Frontal cortex (tissue), 4 donors: ENCODE results near the gene NGEF. TPM values are rescaled to one million over a fixed set of nuclear protein-coding genes. Genes with fewer than 3 reads are reported as not detected.

Source experiments
- DNase-seq, 2 donors: peaks; one replicate each; pipeline ENCODE4 v3.0.0; 2012; ENCODE audit warnings: low spot score in 2 of 2
- FAIRE-seq: peaks from 2 replicates; lab custom pipeline; 2012; peaks lifted over from hg19 to GRCh38; lab: Jason Lieb, UNC
- total RNA-seq: library from RNA; depleted of rRNA; stranded (reverse); fragments of >200 nt; gene quantifications from one replicate; pipeline ENCODE4 v1.2.3, GENCODE V29; 2014
- donor health status: control.
- donor health status: control.
- donor health status: control.

NGEF gene
- total RNA-seq, 1 donor from 2014 or later = 50.1 TPM

DNA sequence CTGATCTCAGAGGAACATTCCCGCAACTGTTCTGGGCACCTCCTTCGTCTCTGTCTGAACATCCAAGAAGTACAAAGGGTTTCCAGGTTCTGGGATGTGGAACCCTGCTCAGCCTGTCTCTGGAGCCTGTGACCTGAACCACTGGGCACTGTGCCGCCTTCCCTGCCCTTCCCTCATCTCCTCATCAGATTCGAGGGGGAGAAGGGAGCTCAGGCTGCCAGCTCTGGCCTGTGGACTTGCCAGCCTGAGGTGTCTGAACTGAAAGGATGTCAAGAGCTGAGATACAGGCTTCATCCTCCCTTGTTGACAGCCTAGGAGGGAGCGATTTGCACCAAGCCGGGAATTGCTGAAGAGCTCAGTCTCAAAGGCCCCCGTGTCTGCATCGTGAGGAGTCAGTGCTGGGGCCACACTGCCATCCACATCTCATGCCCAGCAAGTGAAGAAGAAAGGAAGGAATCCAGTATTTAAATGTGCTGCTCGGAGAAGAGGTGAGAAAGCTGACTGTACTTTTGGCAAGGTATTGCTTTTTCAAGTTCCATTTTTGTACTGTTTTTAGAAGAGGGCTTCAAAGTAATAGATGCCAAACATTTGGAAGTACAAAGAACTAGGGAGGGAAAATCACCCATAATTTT, 32.0 kb upstream of the NGEF start:
- no peak for DNase-seq
- FAIRE-seq = no peak

DNA sequence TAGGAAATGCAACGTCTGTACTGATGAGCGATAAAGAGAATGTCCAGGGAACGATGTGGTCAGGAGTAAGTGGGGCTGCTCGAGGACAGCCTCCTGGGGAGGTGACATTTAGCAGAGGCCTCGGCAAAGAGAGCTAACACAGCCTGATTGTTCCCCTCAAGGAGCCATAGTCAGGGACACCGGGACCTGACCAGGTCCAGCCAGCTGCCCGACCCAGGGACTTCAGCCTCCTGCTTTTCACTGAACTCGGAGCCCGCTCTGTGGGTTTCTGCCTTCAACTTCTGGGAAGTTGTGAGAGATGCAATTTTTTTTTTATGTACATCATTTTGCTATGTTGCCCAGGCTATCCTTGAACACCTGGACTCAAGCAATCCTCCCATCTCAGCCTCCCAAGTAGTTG, 29.5 kb upstream of the NGEF start:
- DNase-seq (no peak), FAIRE-seq (no peak)

DNA sequence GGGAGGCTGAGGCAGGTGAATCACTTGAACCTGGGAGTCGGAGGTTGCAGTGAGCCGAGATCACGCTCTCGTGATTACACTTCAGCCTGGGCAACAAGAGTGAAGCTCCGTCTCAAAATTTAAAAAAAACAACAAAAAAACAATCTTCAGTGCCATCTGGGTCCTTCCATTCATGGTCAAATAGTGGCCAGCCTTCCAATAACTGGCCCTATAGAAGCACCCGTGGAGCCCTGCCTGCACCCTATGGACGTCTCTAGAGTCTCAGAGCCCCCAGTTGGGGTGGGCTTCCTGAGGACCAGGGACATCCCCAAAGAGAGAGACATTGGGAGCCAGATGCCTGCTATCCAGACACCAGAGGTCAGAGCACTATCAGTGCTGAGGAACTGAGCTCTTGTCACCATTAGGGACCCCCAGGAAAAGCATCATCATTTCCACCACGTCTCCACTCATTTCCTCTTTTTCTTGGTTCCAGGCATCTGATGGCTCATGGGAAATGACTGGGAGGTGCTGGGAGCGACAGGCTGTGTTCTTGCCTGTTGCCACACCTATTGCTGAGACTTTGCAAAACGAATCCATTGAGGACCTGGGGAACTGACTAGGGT, 28.8 kb upstream of the NGEF start:
- FAIRE-seq = no peak

DNA sequence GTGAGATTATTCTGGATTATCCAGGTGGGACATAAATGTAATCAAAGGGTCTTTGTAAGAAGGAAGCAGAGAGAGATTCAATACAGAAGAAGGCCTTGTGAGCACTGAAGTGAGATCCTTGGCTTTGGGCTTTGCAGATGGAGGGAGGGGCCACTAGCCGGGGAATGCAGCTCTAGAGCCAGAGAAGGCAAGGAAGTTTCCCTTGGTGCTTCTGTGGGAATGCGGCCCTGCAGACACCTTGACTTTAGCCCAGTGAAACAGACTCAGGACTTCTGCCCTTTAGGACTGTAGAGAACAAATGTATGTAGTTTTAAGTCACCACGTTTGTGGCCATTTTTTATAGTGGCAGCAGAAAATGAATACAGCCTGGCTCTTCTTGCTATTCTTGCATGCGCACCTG, 27.5 kb upstream of the NGEF start:
- FAIRE-seq = no peak

More for the DNA sequence above, 28.8 kb upstream of the NGEF start:
- DNase-seq = no peak

DNA sequence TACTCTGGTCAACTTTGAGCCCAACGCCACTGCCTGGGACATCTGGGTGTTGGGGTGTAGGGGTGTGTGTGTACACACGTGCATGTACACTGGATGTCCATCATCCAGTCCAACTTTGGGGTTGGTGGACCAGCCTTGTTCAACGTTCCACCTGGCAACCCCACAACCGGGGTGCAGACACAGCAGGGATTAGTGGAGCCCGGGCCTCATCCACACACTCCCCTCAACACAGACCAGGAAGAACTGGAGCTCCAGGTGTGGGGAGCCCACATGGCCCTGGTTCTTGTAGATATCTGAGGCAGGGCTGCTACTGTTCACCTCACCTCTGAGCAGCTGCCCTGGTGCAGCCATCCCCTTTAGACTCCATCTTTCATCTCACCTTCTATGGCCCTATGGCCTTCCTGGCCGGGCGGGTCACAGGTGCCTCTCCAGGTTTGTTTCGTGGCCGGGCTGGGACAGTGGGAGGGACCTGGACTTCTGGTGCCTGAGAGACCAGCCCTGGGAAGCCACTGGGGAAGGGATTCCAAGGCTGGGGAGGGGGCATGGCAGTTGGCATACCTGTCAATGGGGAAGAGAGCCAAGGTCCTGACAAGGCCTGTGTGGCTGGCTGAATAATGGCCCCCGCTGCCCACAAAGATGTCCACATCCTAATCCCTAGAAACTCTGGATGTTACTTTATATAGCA, 26.9 kb upstream of the NGEF start:
- DNase-seq (no peak), FAIRE-seq (no peak)

More for the DNA sequence above, 27.5 kb upstream of the NGEF start:
- no peak for DNase-seq

DNA sequence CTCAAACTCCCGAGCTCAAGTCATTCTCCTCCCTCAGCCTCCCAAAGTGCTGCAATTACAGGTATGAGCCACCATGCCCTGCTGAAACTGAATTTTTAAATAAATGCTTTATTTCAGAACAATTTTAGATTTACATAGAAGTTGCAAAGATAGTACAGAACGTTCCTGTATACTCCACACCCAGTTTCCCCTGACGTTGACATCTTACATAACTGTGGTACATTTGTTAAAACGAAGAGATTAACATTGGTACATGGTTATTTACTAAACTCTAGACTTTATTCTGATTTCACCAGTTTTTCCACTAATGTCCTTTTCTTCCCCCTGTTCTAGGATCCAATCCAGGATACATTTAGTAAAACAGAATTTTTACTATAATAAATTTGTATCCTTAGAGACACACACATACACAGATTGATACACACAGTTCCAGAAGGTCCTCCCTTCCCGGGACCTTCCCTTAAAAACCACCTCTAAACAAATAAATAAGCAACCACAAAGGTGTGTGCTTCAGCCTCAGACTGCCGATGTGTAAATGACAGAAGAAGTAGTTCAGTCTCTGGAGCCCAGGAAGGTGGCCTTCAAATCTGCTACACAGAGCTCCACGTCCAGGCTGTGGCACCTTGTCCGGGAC, 26.3 kb upstream of the NGEF start:
- FAIRE-seq = no peak
- DNase-seq = no peak

DNA sequence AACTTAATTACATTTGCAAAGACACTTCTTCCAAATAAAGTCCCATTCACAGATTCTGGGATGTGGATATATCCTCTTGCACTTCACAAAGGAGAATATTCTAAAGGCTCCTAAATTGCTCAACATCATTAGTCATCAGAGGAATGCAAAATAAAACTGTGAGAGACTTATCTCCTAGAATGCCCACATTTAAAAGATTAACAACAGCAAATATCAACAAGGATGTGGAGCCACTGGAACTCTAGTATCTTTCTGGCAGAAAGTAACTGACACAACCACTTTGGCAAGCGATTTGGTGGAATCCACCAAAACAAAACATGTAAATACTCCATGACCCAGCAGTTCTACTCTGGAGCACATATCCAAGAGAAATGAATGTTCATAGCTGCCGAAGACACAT, 24.0 kb upstream of the NGEF start:
- FAIRE-seq = no peak
- no peak for DNase-seq

DNA sequence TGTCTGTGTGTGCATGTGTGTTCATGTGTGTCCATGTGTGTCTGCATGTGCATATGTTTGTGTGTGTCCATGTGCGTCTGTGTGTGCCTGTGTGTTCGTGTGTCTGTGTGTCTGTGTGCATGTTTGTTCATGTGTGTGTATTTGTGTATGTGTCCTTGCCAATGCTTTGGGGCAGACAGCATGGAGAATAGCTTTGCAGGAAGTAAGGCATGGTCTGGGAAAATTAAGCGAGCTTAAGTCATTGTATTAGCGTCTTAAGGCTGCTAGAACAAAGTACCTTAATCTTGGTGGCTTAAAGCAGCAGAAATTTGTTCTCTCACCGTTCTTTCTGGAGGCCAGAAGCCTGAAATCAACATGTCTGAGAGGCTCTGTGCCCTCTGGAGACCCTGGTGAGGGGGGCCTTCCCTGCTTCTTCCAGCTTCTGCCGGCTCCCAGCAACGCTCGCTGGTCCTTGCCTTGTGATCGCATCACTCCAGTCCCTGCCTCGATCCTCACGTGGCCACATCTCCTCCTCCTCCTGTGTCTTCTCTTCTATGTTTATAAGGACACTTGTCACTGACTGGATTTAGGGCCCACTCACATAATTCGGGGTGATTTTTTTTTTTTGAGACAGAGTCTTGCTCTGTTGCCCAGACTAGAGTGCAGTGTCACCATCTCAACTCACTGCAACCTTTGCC, 23.2 kb upstream of the NGEF start:
- FAIRE-seq = no peak
- DNase-seq = no peak

DNA sequence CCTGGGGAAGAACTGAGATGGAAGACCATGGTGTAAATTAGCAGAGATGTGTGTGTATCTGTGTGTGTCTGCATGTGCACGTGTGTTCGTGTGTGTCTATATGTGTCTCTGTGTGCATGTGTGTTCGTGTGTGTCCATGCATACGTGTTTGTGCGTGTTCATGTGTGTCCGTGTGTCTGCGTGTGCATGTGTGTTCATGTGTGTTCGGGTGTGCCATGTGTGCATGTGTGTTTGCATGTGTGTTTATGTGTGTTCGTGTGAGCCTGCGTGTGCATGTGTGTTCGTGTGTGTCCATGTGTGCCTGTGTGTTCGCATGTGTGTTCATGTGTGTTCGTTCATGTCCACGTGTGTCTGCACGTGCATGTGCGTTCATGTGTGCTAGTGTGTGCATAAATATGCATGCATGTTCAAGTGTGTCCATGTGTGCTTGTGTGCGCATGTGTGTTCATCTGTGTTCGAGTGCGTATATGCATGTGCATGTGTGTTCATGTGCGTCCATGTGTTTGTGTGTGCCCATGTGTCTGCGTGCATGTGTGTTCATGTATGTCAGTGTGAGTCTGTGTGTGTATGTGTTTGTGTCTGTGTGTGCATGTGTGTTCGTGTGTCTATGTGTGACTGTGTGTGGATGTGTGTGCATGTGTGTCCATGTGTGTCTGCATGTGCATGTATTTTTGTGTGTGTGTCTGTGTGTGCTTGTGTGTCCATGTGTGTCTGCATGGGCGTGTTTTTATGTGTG, 22.5 kb upstream of the NGEF start:
- FAIRE-seq (no peak), DNase-seq (no peak)

DNA sequence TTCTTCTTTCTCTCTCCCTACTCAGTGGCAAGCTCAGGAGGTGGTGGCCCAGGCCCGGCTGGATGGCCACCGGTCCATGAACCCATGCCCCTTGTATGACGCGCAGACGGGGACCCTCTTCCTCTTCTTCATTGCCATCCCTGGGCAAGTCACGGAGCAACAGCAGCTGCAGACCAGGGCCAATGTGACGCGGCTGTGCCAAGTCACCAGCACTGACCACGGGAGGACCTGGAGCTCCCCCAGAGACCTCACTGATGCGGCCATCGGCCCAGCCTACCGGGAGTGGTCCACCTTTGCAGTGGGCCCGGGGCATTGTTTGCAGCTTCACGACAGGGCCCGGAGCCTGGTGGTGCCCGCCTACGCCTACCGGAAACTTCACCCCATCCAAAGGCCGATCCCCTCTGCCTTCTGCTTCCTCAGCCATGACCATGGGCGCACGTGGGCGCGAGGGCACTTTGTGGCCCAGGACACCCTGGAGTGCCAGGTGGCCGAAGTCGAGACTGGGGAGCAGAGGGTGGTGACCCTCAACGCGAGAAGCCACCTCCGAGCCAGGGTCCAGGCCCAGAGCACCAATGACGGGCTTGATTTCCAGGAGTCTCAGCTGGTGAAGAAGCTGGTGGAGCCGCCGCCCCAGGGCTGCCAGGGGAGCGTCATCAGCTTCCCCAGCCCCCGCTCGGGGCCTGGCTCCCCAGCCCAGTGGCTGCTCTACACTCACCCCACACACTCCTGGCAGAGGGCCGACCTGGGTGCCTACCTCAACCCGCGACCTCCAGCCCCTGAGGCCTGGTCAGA, 21.2 kb upstream of the NGEF start:
- FAIRE-seq = no peak
- DNase-seq = no peak

DNA sequence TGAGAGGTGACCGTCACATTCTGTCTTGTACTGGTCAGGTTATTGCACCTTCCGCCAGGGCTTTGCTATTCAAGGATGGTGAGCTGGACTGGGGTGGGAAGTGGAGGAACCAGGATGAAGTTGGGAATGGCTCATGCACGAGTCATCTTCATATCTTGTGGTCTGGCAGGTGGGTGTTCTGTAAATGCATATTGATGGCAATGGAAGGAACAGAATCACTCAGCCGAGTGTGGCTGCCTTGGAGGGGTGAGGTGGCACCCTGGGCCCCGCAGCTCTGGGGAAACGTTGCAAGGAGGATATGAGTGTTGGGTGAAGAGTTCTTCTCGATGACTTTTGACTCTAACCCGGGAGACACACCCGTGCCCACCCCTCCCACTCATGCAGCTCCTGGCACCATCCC, 20.6 kb upstream of the NGEF start:
- no peak for FAIRE-seq
- DNase-seq = no peak

DNA sequence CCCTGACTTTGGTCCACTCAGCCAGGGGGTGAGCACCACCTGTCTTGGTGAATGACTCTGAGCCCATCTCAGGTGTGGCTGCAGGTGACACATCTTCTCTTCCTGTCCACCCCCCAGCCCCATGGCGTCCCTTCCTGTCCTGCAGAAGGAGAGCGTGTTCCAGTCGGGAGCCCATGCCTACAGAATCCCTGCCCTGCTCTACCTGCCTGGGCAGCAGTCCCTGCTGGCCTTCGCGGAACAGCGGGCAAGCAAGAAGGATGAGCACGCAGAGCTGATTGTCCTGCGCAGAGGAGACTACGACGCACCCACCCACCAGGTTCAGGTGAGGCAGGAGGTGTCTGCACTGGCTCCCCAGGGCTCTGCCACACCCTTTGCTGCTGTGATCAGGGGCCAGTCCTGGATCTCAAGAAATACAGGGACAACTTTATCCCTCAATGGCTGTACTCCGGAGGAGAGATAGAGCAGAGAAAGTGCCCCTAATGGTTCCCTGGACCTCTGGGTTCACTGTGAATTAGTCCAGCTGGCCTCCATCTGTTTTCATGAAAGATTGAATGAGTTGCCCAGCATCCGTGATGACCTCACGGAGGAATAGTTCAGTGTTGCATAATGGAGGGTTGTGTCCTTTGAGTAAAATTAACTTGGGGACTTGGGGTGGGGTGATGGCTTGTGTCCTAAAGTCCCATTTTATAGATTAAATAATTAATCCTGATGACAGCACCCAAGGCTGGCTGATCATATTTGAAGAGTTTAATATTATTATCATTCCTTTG, 19.7 kb upstream of the NGEF start, which contains the start of gene NEU2:
NEU2 (plus strand) TSS at position 122 of the 770 bp plus-strand sequence; CDS start at position 122, 0 bp downstream.
- FAIRE-seq (no peak), DNase-seq (no peak)

DNA sequence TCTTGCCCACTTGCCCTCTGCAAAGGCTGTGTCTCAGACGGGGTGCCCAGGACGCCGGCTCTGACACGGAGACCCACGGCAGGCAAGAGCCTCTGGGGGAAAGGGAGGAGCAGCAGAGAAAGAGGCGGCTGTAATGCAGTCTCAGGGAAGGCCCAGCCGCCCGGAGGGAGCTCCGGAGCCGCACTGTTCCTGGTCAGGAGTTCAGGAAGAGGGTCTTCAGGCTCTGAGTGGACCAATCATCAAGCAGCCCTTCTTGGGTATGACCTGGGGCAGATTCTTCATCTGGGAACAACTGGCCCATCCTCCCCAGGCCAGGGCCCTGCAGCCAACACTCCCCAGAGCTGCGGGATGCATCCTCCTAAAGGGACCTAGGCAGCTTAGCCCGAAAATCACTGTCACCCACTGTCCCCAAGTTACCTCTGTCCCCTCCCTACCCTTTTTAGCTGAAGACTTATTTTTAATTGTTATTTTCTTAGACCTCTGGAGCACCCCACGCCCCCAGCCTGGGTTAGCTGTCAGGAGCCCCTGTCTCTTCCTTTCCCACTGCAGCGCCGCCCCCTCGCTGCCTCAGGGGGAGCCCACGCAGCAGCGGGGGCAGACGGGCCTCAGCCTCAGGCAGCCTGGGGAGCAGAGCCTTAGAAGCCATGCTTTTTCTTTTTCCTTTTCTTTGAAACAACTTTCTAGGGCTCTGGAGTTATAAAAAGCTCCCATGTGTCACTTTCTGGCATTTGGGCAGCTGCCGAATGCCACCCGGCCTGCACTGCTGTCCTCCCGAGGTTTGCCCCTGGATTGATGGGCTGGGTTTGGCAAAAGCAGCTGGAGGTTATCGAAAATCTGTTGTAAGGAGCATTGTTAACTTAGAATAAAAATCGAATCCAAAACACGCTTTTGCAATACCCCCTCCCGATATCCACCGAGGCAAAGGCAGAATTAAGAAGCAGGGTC, 18.8 kb upstream of the NGEF start:
- DNase-seq = no peak

DNA sequence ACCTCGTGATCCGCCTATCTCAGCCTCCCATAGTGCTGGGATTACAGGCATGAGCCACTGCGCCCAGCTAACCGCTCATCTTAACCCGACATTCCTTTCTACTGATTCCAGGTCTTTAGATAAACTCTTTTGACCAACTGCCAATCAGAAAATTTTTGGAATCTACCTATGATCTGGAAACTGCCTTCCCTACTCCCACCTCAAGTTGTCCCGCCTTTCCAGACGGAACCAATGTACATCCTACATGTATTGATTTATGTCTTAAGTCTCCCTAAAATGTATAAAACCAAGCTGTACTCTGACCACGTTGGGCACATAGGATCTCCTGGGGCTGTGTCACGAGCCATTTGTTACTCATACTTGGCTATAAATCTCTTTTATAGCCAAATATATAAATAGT, 16.3 kb upstream of the NGEF start:
- no peak for FAIRE-seq

More for the DNA sequence above, 18.8 kb upstream of the NGEF start:
- no peak for FAIRE-seq

DNA sequence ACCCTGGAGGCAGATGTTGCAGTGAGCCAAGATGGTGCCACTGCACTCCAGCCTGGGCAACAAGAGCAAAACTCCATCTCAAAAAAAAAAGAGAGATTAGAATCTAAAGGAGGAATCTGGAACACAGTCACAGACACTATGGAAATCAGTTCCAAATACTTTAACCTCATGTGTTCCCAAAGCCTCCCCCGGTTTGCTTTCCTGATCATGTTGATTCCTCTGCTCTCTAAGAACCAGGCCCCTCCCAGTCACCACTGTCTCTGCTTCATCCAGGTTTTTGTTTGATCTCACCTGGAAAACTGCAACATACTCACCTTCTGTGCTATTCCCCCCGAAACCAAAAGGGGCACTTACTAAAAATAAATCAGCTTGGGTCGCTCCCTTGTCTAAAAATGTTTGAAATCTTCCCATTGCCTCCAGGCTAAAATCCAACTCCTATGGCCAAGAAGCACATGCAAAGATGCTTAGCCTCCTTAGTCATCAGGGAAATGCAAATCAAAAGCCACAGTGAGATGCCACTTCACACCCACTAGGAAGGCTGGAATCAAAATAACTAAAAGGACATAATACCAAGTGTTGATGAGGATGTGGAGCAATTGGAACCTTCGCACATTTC, 13.2 kb upstream of the NGEF start:
- no peak for FAIRE-seq
- DNase-seq = no peak

More for the DNA sequence above, 16.3 kb upstream of the NGEF start:
- DNase-seq = no peak

DNA sequence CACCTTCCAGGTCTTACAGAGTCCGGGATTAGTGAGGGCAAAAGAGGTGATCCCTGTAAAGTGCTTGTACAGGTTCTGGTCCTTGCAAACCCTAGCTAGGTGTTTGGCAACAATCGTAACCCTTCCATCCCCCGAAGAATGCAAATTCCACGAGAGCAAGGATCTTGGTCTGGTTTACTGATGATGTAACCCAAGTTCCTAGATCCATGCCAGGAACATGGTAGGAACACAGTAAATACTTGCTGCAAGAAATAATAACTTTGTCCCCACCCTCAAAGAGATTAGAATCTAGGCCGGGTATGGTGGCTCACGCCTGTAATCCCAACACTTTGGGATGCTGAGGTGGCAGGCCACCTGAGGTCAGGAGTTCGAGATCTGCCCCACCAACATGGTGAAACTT, 12.7 kb upstream of the NGEF start:
- DNase-seq = no peak
- no peak for FAIRE-seq
